ENCODE data around the gene R3HDM4.

DNA sequence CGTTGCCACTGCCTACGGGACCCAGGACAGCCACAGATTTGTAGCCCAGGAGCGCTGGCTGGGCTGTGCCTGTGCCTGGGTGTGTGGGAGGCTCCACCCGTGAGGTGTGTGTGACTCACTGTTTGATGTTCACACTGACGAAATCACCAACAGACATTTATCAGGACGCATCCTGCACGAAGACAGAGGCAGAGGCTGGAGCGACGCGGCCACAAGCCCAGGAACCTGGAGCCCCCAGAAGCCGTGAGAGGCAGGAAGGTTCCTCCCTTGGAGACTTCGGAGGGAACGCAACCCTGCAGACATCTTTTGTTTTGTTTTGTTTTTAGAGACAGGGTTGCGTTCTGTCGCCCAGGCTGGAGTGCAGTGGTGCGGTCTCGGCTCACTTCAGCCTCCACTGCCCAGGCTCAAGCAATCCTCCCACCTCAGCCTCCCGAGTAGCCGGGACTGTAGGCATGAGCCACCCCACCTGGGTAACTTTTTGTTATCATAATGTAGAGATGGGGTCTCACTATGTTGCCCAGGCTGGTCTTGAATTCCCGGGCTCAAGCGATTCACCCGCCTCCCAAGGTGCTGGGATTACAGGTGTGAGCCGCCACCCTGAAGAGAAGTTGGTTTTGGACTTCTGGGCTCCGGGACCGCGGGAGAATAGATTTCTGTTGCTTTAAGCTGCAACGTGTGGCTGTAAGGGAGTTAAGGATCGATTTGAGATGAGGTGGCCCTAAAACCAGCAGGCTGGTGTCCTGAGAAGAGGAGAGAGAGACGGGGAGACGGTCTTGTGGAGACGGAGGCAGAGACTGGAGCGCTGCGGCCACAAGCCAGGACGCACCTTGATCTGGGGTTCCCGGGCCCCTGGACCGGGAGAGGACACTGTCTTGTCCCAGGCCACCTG lies 46.2 kb upstream of the R3HDM4 start:
- TF ChIP-seq POLR2AphosphoS5 (IDR thresholded peaks at IDR 0.05; ENCODE audit: low read depth, low read length) (no peak), POLR2A (IDR thresholded peaks at IDR 0.05; ENCODE audit: low read depth, low read length) (no peak), TAF1 (IDR thresholded peaks at IDR 0.05; ENCODE audit: low read depth, low read length) (no peak), POU2F2 (IDR thresholded peaks at IDR 0.05; ENCODE audit: low read depth, low read length) (no peak), SPI1 (IDR thresholded peaks at IDR 0.05; ENCODE audit: low read depth, low read length) (no peak)
